ENCODE results near the gene KCNJ14. TPM values are rescaled to one million over a fixed set of nuclear protein-coding genes. Genes with fewer than 3 reads are reported as not detected.

The KCNJ14 gene
- polyA plus RNA-seq, 1 experiment = 0.20 TPM

- CTCF ChIA-PET = interaction anchor here (1.0 to 2.5 kb wide), 14 partner anchors 10 to 140 kb away, joined by 3 to 12 read pairs (median 4); partner anchors contain the start of genes KDELR1 and TMEM143
- peaks cover 6% of the 10 kb centered on the region; the same call in 1 of the 2 replicates for H3K9me3 ChIP-seq (ENCODE audit: control insufficient read depth, insufficient read depth, low read length)
- TF ChIP-seq CTCF (IDR thresholded peaks at IDR 0.05; ENCODE audit: low read depth, low read length) = no peak
- H3K27ac ChIP-seq (ENCODE audit: low read depth, low read length) = no peak overlapping the region
- POLR2A ChIA-PET = no interaction called here
- peaks cover 9% of the 10 kb centered on the region for H3K27me3 ChIP-seq (ENCODE audit: control insufficient read depth, insufficient read depth, low read length)
- H3K4me3 ChIP-seq (ENCODE audit: low read depth, low read length) = peak overlapping the region; percentile 96
- DNase-seq (ENCODE audit: low read depth, low spot score) = no peak
Observed at GRCh38 chr19:48444129-48444935, 11.0 kb upstream of the KCNJ14 start.

GRCh38 chr19:48444936-48445200 lies 10.5 kb upstream of the KCNJ14 start:
- no peak for TF ChIP-seq CTCF (IDR thresholded peaks at IDR 0.05; ENCODE audit: low read depth, low read length)
- Histone ChIP-seq H3K4me3 (ENCODE audit: low read depth, low read length) (peak overlapping the region; percentile 96), H3K27ac (ENCODE audit: low read depth, low read length) (no peak overlapping the region), H3K9me3 (ENCODE audit: control insufficient read depth, insufficient read depth, low read length) (peaks cover 6% of the 10 kb centered on the region; the same call in 1 of the 2 replicates), H3K27me3 (ENCODE audit: control insufficient read depth, insufficient read depth, low read length) (peaks cover 9% of the 10 kb centered on the region)
- CTCF ChIA-PET = interaction anchor here (1.0 to 2.5 kb wide), 13 partner anchors 11 to 139 kb away, joined by 3 to 12 read pairs (median 4); partner anchors contain the start of genes KDELR1 and TMEM143
- DNase-seq (ENCODE audit: low read depth, low spot score) = no peak
- POLR2A ChIA-PET = interaction anchor here (0.7 to 0.8 kb wide), 2 partner anchors 54 to 175 kb away, joined by 3 read pairs; partner anchors contain the start of genes KDELR1 and SPHK2

GRCh38 chr19:48445256-48445605 lies 10.1 kb upstream of the KCNJ14 start:
- peak; percentile 89 for TF ChIP-seq CTCF (IDR thresholded peaks at IDR 0.05; ENCODE audit: low read depth, low read length)
- peak overlapping the region; percentile 92 for H3K27ac ChIP-seq (ENCODE audit: low read depth, low read length)
- POLR2A ChIA-PET = interaction anchor here (0.7 to 0.8 kb wide), 2 partner anchors 54 to 174 kb away, joined by 3 read pairs; partner anchors contain the start of genes KDELR1 and SPHK2
- H3K27me3 ChIP-seq (ENCODE audit: control insufficient read depth, insufficient read depth, low read length) = peaks cover 9% of the 10 kb centered on the region
- peak overlapping the region; percentile 96 for H3K4me3 ChIP-seq (ENCODE audit: low read depth, low read length)
- peaks cover 6% of the 10 kb centered on the region; the same call in 1 of the 2 replicates for H3K9me3 ChIP-seq (ENCODE audit: control insufficient read depth, insufficient read depth, low read length)
- CTCF ChIA-PET = interaction anchor here (0.6 to 2.5 kb wide), 14 partner anchors 11 to 139 kb away, joined by 3 to 12 read pairs (median 4); partner anchors contain the start of genes KDELR1 and TMEM143
- DNase-seq (ENCODE audit: low read depth, low spot score) = peak; percentile 85

GRCh38 chr19:48445606-48446481 lies 9.5 kb upstream of the KCNJ14 start, which contains the start of gene GRWD1:
TSS of gene GRWD1 (plus strand) at chr19:48445983. CDS start at chr19:48446006, 23 bp downstream.
- ChIA-PET POLR2A (interaction anchor here (0.7 to 0.8 kb wide), 2 partner anchors 55 to 174 kb away, joined by 3 read pairs; partner anchors contain the start of genes KDELR1 and SPHK2), CTCF (interaction anchor here (0.6 to 2.5 kb wide), 13 partner anchors 12 to 346 kb away, joined by 3 to 12 read pairs (median 4); partner anchors contain the start of genes KDELR1 and TMEM143)
- peak within 1 kb of the TSS; percentile 96 for H3K4me3 ChIP-seq (ENCODE audit: low read depth, low read length)
- H3K27ac ChIP-seq (ENCODE audit: low read depth, low read length) = peak within 1 kb of the TSS; percentile 92
- TF ChIP-seq CTCF (IDR thresholded peaks at IDR 0.05; ENCODE audit: low read depth, low read length) = 0 out of 2 replicates have a peak, but pooled peaks have one; percentile 6
- peak; percentile 81 for DNase-seq (ENCODE audit: low read depth, low spot score)
- peaks cover 9% of the 10 kb centered on the region for H3K27me3 ChIP-seq (ENCODE audit: control insufficient read depth, insufficient read depth, low read length)
- H3K9me3 ChIP-seq (ENCODE audit: control insufficient read depth, insufficient read depth, low read length) = peaks cover 6% of the 10 kb centered on the region; the same call in 1 of the 2 replicates

Data from AG04450 (cell line).